ENCODE measurements around the gene PLAA.

The PLAA gene

GRCh38 chr9:26954050-26954508, 7.0 kb upstream of the PLAA start:
- H3K36me3 ChIP-seq (ENCODE audit: insufficient read depth, low read length): no peaks in the 10 kb centered on the region

GRCh38 chr9:26951794-26952193, 4.8 kb upstream of the PLAA start:
- no peaks in the 10 kb centered on the region for H3K27me3 ChIP-seq (ENCODE audit: control insufficient read depth in 1 of 2, insufficient read depth in 2 of 2, low read length in 2 of 2)
- H3K27ac ChIP-seq (ENCODE audit: low read depth, low read length): no peak overlapping the region
- H3K4me1 ChIP-seq (ENCODE audit: insufficient read depth, low read length): peaks cover 5% of the 10 kb centered on the region
- no peaks in the 10 kb centered on the region for H3K36me3 ChIP-seq (ENCODE audit: insufficient read depth, low read length)
- H3K4me3 ChIP-seq (ENCODE audit: low read depth in 1 of 2, low read length in 2 of 2): no peak overlapping the region
- H3K9ac ChIP-seq (ENCODE audit: low read length): no peak overlapping the region
- no peaks in the 10 kb centered on the region for H3K9me3 ChIP-seq (ENCODE audit: low read length)

More at GRCh38 chr9:26954050-26954508, 7.0 kb upstream of the PLAA start:
- Histone ChIP-seq H3K4me1 (ENCODE audit: insufficient read depth, low read length) (peaks cover 6% of the 10 kb centered on the region), H3K27ac (ENCODE audit: low read depth, low read length) (no peak overlapping the region), H3K9me3 (ENCODE audit: low read length) (no peaks in the 10 kb centered on the region), H3K9ac (ENCODE audit: low read length) (no peak overlapping the region), H3K4me3 (ENCODE audit: low read depth in 1 of 2, low read length in 2 of 2) (no peak overlapping the region), H3K27me3 (ENCODE audit: control insufficient read depth in 1 of 2, insufficient read depth in 2 of 2, low read length in 2 of 2) (no peaks in the 10 kb centered on the region)

- Histone ChIP-seq H3K4me1 (ENCODE audit: insufficient read depth, low read length) (peaks cover 10% of the 10 kb centered on the region), H3K9me3 (ENCODE audit: low read length) (no peaks in the 10 kb centered on the region), H3K36me3 (ENCODE audit: insufficient read depth, low read length) (no peaks in the 10 kb centered on the region), H3K9ac (ENCODE audit: low read length) (no peak overlapping the region), H3K4me3 (ENCODE audit: low read depth in 1 of 2, low read length in 2 of 2) (no peak overlapping the region), H3K27ac (ENCODE audit: low read depth, low read length) (no peak overlapping the region), H3K27me3 (ENCODE audit: control insufficient read depth in 1 of 2, insufficient read depth in 2 of 2, low read length in 2 of 2) (no peaks in the 10 kb centered on the region)
Measured at GRCh38 chr9:26950521-26950920, 3.5 kb upstream of the PLAA start.

- no peak overlapping the region for H3K4me3 ChIP-seq (ENCODE audit: low read depth in 1 of 2, low read length in 2 of 2)
Measured at GRCh38 chr9:26949637-26950069, 2.6 kb upstream of the PLAA start.

GRCh38 chr9:26947736-26948135, 694 bp upstream of the PLAA start:
- Histone ChIP-seq H3K9ac (ENCODE audit: low read length) (peak overlapping the region; percentile 91), H3K36me3 (ENCODE audit: insufficient read depth, low read length) (no peaks in the 10 kb centered on the region), H3K9me3 (ENCODE audit: low read length) (no peaks in the 10 kb centered on the region), H3K4me3 (ENCODE audit: low read depth in 1 of 2, low read length in 2 of 2) (peak overlapping the region; percentile 67 to 88), H3K27me3 (ENCODE audit: control insufficient read depth in 1 of 2, insufficient read depth in 2 of 2, low read length in 2 of 2) (no peaks in the 10 kb centered on the region), H3K27ac (ENCODE audit: low read depth, low read length) (peak overlapping the region; percentile 85), H3K4me1 (ENCODE audit: insufficient read depth, low read length) (peaks cover 29% of the 10 kb centered on the region)

More at GRCh38 chr9:26949637-26950069, 2.6 kb upstream of the PLAA start:
- no peak overlapping the region for H3K9ac ChIP-seq (ENCODE audit: low read length)
- no peaks in the 10 kb centered on the region for H3K36me3 ChIP-seq (ENCODE audit: insufficient read depth, low read length)
- H3K9me3 ChIP-seq (ENCODE audit: low read length): no peaks in the 10 kb centered on the region
- H3K27ac ChIP-seq (ENCODE audit: low read depth, low read length): no peak overlapping the region
- H3K27me3 ChIP-seq (ENCODE audit: control insufficient read depth in 1 of 2, insufficient read depth in 2 of 2, low read length in 2 of 2): no peaks in the 10 kb centered on the region
- H3K4me1 ChIP-seq (ENCODE audit: insufficient read depth, low read length): peaks cover 16% of the 10 kb centered on the region

- Histone ChIP-seq H3K4me1 (ENCODE audit: insufficient read depth, low read length) (peaks cover 29% of the 10 kb centered on the region), H3K4me3 (ENCODE audit: low read depth in 1 of 2, low read length in 2 of 2) (peak overlapping the region; percentile 67 to 88), H3K27ac (ENCODE audit: low read depth, low read length) (no peak overlapping the region)
Measured at GRCh38 chr9:26945591-26945990, 1.5 kb downstream of the PLAA start.

GRCh38 chr9:26940779-26941178, 6.3 kb downstream of the PLAA start:
- H3K9ac ChIP-seq (ENCODE audit: low read length): no peak overlapping the region
- no peak overlapping the region for H3K27ac ChIP-seq (ENCODE audit: low read depth, low read length)
- H3K27me3 ChIP-seq (ENCODE audit: control insufficient read depth in 1 of 2, insufficient read depth in 2 of 2, low read length in 2 of 2): no peaks in the 10 kb centered on the region
- peaks cover 27% of the 10 kb centered on the region for H3K4me1 ChIP-seq (ENCODE audit: insufficient read depth, low read length)
- H3K9me3 ChIP-seq (ENCODE audit: low read length): no peaks in the 10 kb centered on the region
- no peak overlapping the region for H3K4me3 ChIP-seq (ENCODE audit: low read depth in 1 of 2, low read length in 2 of 2)
- H3K36me3 ChIP-seq (ENCODE audit: insufficient read depth, low read length): no peaks in the 10 kb centered on the region

More at GRCh38 chr9:26945591-26945990, 1.5 kb downstream of the PLAA start:
- no peak overlapping the region for H3K9ac ChIP-seq (ENCODE audit: low read length)
- no peaks in the 10 kb centered on the region for H3K27me3 ChIP-seq (ENCODE audit: control insufficient read depth in 1 of 2, insufficient read depth in 2 of 2, low read length in 2 of 2)
- no peaks in the 10 kb centered on the region for H3K9me3 ChIP-seq (ENCODE audit: low read length)
- H3K36me3 ChIP-seq (ENCODE audit: insufficient read depth, low read length): no peaks in the 10 kb centered on the region

GRCh38 chr9:26939955-26940711, 6.9 kb downstream of the PLAA start:
- Histone ChIP-seq H3K36me3 (ENCODE audit: insufficient read depth, low read length) (no peaks in the 10 kb centered on the region), H3K4me1 (ENCODE audit: insufficient read depth, low read length) (peaks cover 22% of the 10 kb centered on the region), H3K27ac (ENCODE audit: low read depth, low read length) (no peak overlapping the region), H3K4me3 (ENCODE audit: low read depth in 1 of 2, low read length in 2 of 2) (no peak overlapping the region), H3K27me3 (ENCODE audit: control insufficient read depth in 1 of 2, insufficient read depth in 2 of 2, low read length in 2 of 2) (no peaks in the 10 kb centered on the region), H3K9ac (ENCODE audit: low read length) (no peak overlapping the region), H3K9me3 (ENCODE audit: low read length) (no peaks in the 10 kb centered on the region)

GRCh38 chr9:26937816-26938371, 9.1 kb downstream of the PLAA start:
- Histone ChIP-seq H3K4me3 (ENCODE audit: low read depth in 1 of 2, low read length in 2 of 2) (no peak overlapping the region), H3K36me3 (ENCODE audit: insufficient read depth, low read length) (no peaks in the 10 kb centered on the region), H3K27ac (ENCODE audit: low read depth, low read length) (no peak overlapping the region), H3K4me1 (ENCODE audit: insufficient read depth, low read length) (peaks cover 6% of the 10 kb centered on the region), H3K9me3 (ENCODE audit: low read length) (no peaks in the 10 kb centered on the region), H3K9ac (ENCODE audit: low read length) (no peak overlapping the region), H3K27me3 (ENCODE audit: control insufficient read depth in 1 of 2, insufficient read depth in 2 of 2, low read length in 2 of 2) (no peaks in the 10 kb centered on the region)

GRCh38 chr9:26935847-26936246, 11.2 kb downstream of the PLAA start:
- no peaks in the 10 kb centered on the region for H3K9me3 ChIP-seq (ENCODE audit: low read length)
- H3K4me1 ChIP-seq (ENCODE audit: insufficient read depth, low read length): peaks cover 6% of the 10 kb centered on the region
- H3K27ac ChIP-seq (ENCODE audit: low read depth, low read length): no peak overlapping the region
- no peaks in the 10 kb centered on the region for H3K36me3 ChIP-seq (ENCODE audit: insufficient read depth, low read length)
- H3K4me3 ChIP-seq (ENCODE audit: low read depth in 1 of 2, low read length in 2 of 2): no peak overlapping the region
- no peaks in the 10 kb centered on the region for H3K27me3 ChIP-seq (ENCODE audit: control insufficient read depth in 1 of 2, insufficient read depth in 2 of 2, low read length in 2 of 2)
- H3K9ac ChIP-seq (ENCODE audit: low read length): no peak overlapping the region

GRCh38 chr9:26928902-26929495, 18.0 kb downstream of the PLAA start:
- Histone ChIP-seq H3K27me3 (ENCODE audit: control insufficient read depth in 1 of 2, insufficient read depth in 2 of 2, low read length in 2 of 2) (no peaks in the 10 kb centered on the region), H3K36me3 (ENCODE audit: insufficient read depth, low read length) (peaks cover 21% of the 10 kb centered on the region), H3K4me1 (ENCODE audit: insufficient read depth, low read length) (no peaks in the 10 kb centered on the region), H3K27ac (ENCODE audit: low read depth, low read length) (no peak overlapping the region), H3K4me3 (ENCODE audit: low read depth in 1 of 2, low read length in 2 of 2) (no peak overlapping the region), H3K9ac (ENCODE audit: low read length) (no peak overlapping the region), H3K9me3 (ENCODE audit: low read length) (no peaks in the 10 kb centered on the region)
